ENCODE data around the gene CDC42BPG. TPM values are rescaled to one million over a fixed set of nuclear protein-coding genes. Genes with fewer than 3 reads are reported as not detected.

CDC42BPG gene
- total RNA-seq, 1 experiment from 2014 or later, result 24.9 TPM

- Histone ChIP-seq H3K79me1 (ENCODE audit: insufficient read depth, low read depth, low read length, poor library complexity, severe bottlenecking) (no peaks in the 10 kb centered on the region), H3K18ac (ENCODE audit: insufficient read length, low read depth, low read length) (no peak overlapping the region), H3K56ac (ENCODE audit: insufficient read length, low read depth, low read length) (no peak overlapping the region), H2BK12ac (ENCODE audit: insufficient read length, low read depth, low read length) (no peak overlapping the region), H2BK15ac (ENCODE audit: low read depth, low read length) (no peak overlapping the region), H3T11ph (ENCODE audit: low read length) (no peak overlapping the region), H3K4me1 (ENCODE audit: insufficient read depth, low read length) (no peaks in the 10 kb centered on the region), H3K23me2 (ENCODE audit: insufficient read length, low read depth, low read length, poor library complexity, severe bottlenecking) (no peaks in the 10 kb centered on the region), H2AK5ac (ENCODE audit: insufficient read length, low read length) (no peak overlapping the region), H3K4ac (ENCODE audit: low read depth, low read length) (no peak overlapping the region), H2AFZ (ENCODE audit: low read length) (no peak overlapping the region), H2BK20ac (ENCODE audit: low read depth, low read length, poor library complexity, severe bottlenecking) (no peak overlapping the region), H4K20me1 (ENCODE audit: control insufficient read depth, insufficient read depth, insufficient read length) (no peaks in the 10 kb centered on the region), H3K4me2 (ENCODE audit: insufficient read depth, insufficient read length, low read length) (no peak overlapping the region), H3K9ac (ENCODE audit: extremely low read depth, insufficient read length, low read length) (no peak overlapping the region), H2BK5ac (ENCODE audit: insufficient read length, low read length) (no peak overlapping the region), H4K91ac (ENCODE audit: insufficient read length, low read depth, low read length) (no peak overlapping the region), H3K27ac (ENCODE audit: insufficient read length, low read depth, low read length) (no peak overlapping the region), H3K79me2 (ENCODE audit: insufficient read depth, low read length) (no peaks in the 10 kb centered on the region), H4K5ac (ENCODE audit: insufficient read length, low read depth, low read length) (no peak overlapping the region), H2BK120ac (ENCODE audit: low read depth, low read length, poor library complexity, severe bottlenecking) (no peak overlapping the region), H3K27me3 (ENCODE audit: insufficient read depth, low read length) (no peaks in the 10 kb centered on the region), H3K14ac (ENCODE audit: insufficient read depth, low read length) (no peak overlapping the region), H3K23ac (ENCODE audit: insufficient read length, low read depth, low read length) (no peak overlapping the region), H3K9me3 (ENCODE audit: control insufficient read depth, low read depth, low read length) (no peaks in the 10 kb centered on the region), H4K8ac (replicated peaks; ENCODE audit: insufficient read length, low read depth, low read length) (no peak overlapping the region)
- Mint-ChIP-seq H3K4me3 (no peak overlapping the region), H3K27ac (peak overlapping the region in 1 of 3 experiments; percentile 84; a peak in 2 of 7 replicates), H3K9me3 (no peaks in the 10 kb centered on the region), H3K27me3 (ENCODE audit: low read depth) (no peaks in the 10 kb centered on the region), H3K4me1 (0 out of 4 replicates have a peak, but pooled peaks cover 0 to 2% of the 10 kb centered on the region in 2 experiments), H3K36me3 (ENCODE audit: insufficient read depth in 1 of 3, low read depth in 3 of 3) (peaks cover 0 to 6% (median 6%) of the 10 kb centered on the region in 3 experiments; a peak in 2 of 7 replicates)
- no CpG with 5 or more reads among the region's 25 CpGs for WGBS (ENCODE audit: extremely low coverage, insufficient read length, low lambda C conversion rate)
- TF ChIP-seq, protein P1, sequence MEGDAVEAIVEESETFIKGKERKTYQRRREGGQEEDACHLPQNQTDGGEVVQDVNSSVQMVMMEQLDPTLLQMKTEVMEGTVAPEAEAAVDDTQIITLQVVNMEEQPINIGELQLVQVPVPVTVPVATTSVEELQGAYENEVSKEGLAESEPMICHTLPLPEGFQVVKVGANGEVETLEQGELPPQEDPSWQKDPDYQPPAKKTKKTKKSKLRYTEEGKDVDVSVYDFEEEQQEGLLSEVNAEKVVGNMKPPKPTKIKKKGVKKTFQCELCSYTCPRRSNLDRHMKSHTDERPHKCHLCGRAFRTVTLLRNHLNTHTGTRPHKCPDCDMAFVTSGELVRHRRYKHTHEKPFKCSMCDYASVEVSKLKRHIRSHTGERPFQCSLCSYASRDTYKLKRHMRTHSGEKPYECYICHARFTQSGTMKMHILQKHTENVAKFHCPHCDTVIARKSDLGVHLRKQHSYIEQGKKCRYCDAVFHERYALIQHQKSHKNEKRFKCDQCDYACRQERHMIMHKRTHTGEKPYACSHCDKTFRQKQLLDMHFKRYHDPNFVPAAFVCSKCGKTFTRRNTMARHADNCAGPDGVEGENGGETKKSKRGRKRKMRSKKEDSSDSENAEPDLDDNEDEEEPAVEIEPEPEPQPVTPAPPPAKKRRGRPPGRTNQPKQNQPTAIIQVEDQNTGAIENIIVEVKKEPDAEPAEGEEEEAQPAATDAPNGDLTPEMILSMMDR (conservative IDR thresholded peaks at IDR 0.05), result no peak
- DNase-seq, result no peak
Measured at GRCh38 chr11:64790205-64791095, 54.0 kb downstream of the CDC42BPG start.
